Measurements from ENCODE around the gene TCL1A. TPM values are rescaled to one million over a fixed set of nuclear protein-coding genes. Genes with fewer than 3 reads are reported as not detected.

TCL1A gene
- total and polyA plus RNA-seq, 7 donors, result 1.2 to 99.5 TPM; not detected in 5

DNA sequence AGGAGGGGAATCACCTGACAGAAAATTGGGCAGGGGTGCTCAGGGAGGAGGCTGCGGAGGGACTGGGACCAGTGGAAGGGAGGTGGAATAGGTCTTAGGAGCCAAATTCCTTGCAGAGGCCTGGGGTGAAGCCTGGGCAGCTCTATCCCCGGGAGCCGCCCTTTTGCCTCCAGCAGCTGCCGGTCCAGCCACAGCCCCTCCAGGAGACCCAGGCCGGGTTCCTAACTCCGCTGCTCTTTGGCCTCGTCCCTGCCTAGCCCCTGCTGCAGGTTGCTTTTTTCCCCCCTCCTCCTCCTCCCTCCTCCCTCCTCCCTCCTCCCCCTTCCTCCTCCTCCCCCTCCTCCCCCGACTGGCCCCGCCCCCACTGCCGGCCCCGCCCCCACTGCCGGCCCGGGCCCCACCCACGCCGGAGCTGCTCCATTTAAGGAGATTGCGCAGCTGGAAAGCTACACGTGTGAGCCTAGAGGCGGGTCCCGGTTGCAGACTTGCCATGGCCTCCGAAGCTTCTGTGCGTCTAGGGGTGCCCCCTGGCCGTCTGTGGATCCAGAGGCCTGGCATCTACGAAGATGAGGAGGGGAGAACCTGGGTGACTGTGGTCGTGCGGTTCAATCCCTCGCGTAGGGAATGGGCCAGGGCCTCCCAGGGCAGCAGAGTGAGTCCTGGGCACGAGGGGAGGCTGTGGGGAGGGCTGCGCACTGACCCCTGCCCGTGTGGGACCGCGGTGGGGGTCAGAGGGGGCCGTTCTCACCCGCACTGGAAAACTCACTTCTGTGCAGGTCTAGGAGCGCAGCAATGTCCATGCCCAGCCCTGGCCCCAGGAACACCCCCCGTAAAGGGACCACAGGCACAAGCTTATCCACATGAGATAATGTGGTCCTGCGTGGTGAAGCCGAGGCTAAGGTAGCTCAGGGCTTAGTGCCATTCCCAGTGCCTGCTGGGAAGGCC is 27.7 kb downstream of the TCL1A start, which contains the start of gene TCL1B:
TSS of gene TCL1B (plus strand) at position 449 of the 945 bp plus-strand sequence. CDS start at position 491, 42 bp downstream.
- Histone ChIP-seq H3K36me3 (no peaks in the 10 kb centered on the region), H3K4me1 (no peaks in the 10 kb centered on the region), H3K4me3 (no peak within 1 kb of the TSS), H3K27ac (no peak within 1 kb of the TSS), H3K9me3 (no peaks in the 10 kb centered on the region), H3K27me3 (peaks cover 0 to 19% (median 0%) of the 10 kb centered on the region in 3 donors)
- TF ChIP-seq POLR2AphosphoS5 (IDR thresholded peaks at IDR 0.05), result no peak
- no peak for TF ChIP-seq EP300 (IDR thresholded peaks at IDR 0.05)
- TF ChIP-seq POLR2A (IDR thresholded peaks at IDR 0.05), result no peak
- TF ChIP-seq, protein P1, sequence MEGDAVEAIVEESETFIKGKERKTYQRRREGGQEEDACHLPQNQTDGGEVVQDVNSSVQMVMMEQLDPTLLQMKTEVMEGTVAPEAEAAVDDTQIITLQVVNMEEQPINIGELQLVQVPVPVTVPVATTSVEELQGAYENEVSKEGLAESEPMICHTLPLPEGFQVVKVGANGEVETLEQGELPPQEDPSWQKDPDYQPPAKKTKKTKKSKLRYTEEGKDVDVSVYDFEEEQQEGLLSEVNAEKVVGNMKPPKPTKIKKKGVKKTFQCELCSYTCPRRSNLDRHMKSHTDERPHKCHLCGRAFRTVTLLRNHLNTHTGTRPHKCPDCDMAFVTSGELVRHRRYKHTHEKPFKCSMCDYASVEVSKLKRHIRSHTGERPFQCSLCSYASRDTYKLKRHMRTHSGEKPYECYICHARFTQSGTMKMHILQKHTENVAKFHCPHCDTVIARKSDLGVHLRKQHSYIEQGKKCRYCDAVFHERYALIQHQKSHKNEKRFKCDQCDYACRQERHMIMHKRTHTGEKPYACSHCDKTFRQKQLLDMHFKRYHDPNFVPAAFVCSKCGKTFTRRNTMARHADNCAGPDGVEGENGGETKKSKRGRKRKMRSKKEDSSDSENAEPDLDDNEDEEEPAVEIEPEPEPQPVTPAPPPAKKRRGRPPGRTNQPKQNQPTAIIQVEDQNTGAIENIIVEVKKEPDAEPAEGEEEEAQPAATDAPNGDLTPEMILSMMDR (IDR thresholded peaks at IDR 0.05), result no peak
- intact Hi-C loops (cut with DNase I), result no loop called here
- DNase-seq, result no peak
- WGBS, 2 donors, result 84 to 85% methylated on average over 36 to 38 of the region's 38 CpGs

- H3K27me3 ChIP-seq, result peaks cover 0 to 19% (median 0%) of the 10 kb centered on the region in 3 donors
- H3K27ac ChIP-seq, result no peak overlapping the region
- WGBS, 2 donors, result 43 to 51% methylated on average over 4 of the region's 4 CpGs
- no peaks in the 10 kb centered on the region for H3K36me3 ChIP-seq
- H3K4me3 ChIP-seq, result no peak overlapping the region
- TF ChIP-seq, protein P1 (IDR thresholded peaks at IDR 0.05), result no peak
- no peak for TF ChIP-seq POLR2AphosphoS5 (IDR thresholded peaks at IDR 0.05)
- no peak for TF ChIP-seq POLR2A (IDR thresholded peaks at IDR 0.05)
- no peak for TF ChIP-seq EP300 (IDR thresholded peaks at IDR 0.05)
- no peaks in the 10 kb centered on the region for H3K9me3 ChIP-seq
- no peaks in the 10 kb centered on the region for H3K4me1 ChIP-seq
- intact Hi-C loops (cut with DNase I), result no loop called here
- no peak for DNase-seq
These were observed 30.1 kb downstream of the TCL1A start for GRCh38 chr14:95683793-95684192.

DNA sequence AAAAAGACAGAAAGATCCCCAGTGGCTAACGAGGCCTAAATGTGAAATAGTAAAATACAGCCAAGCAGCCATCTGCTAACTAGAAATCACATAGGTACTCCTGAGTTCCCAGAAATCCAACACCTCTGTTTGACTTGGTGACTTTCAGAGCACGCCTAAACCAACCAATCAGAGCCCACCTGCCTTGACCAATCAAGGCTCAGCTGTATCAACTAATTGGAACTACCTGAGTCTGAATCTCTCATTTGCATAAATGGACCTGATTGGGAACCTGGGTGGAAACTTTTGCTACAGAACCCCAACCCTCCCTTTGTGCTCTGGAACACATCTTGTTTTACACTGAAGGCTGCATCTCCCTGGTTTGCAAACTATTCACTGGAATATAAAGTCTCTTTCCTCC is 32.8 kb downstream of the TCL1A start:
- no peak for DNase-seq
- WGBS, 2 donors, result 69 to 82% methylated on average over 2 of the region's 2 CpGs

DNA sequence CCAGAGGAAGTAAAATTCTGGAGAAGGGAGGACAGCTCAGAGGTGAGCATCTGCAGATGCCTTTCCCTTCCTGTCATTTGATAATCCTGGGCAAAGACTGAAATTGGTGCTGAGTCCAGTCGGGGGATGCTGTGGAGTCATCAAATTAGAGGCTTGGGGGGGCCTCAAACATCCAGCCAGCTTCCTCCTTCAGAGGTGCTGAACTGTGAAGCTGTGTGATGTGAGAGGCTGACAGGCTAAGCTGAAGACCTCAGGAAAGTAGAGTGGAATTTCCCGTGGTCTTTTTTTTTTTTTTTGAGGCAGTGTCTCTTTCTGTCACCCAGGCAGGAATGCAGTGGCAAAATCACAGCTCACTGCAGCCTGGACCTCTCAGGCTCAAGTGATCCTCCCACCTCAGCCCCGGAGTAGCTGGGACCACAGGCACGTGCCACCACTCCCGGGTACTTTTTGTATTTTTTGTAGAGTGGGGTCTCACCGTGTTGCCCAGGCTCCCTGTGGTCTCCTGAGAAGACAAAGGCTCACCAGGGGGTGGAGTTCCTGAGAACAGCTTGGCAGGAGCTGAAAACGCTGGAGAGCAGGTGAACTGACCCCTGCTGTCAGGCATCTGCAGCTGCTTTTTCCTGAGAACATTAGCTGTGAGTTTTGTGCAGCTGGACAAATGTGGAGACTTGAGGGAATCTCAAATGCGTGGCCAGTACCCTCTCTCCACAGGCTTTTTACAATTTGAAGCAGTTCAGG is 33.8 kb downstream of the TCL1A start:
- Histone ChIP-seq H3K9me3 (no peaks in the 10 kb centered on the region), H3K27me3 (peaks cover 0 to 6% (median 0%) of the 10 kb centered on the region in 3 donors), H3K4me1 (no peaks in the 10 kb centered on the region), H3K27ac (no peak overlapping the region), H3K36me3 (no peaks in the 10 kb centered on the region), H3K4me3 (no peak overlapping the region)
- WGBS, 2 donors, result 22 to 35% methylated on average over 8 of the region's 8 CpGs
- TF ChIP-seq EP300 (IDR thresholded peaks at IDR 0.05) (no peak), POLR2AphosphoS5 (IDR thresholded peaks at IDR 0.05) (no peak), POLR2A (IDR thresholded peaks at IDR 0.05) (no peak)
- TF ChIP-seq, protein P1 (IDR thresholded peaks at IDR 0.05), result no peak
- DNase-seq, result no peak
- intact Hi-C loops (cut with DNase I), result no loop called here

More for the DNA sequence above, 32.8 kb downstream of the TCL1A start:
- Histone ChIP-seq H3K4me1 (no peaks in the 10 kb centered on the region), H3K36me3 (no peaks in the 10 kb centered on the region), H3K4me3 (no peak overlapping the region), H3K27ac (no peak overlapping the region), H3K27me3 (peaks cover 0 to 13% (median 0%) of the 10 kb centered on the region in 3 donors), H3K9me3 (no peaks in the 10 kb centered on the region)
- TF ChIP-seq, protein P1 (IDR thresholded peaks at IDR 0.05), result no peak
- TF ChIP-seq POLR2AphosphoS5 (IDR thresholded peaks at IDR 0.05) (no peak), EP300 (IDR thresholded peaks at IDR 0.05) (no peak), POLR2A (IDR thresholded peaks at IDR 0.05) (no peak)
- intact Hi-C loops (cut with DNase I), result no loop called here

All from sigmoid colon (tissue), 7 donors.